ENCODE measurements around the gene MMP14. TPM values are rescaled to one million over a fixed set of nuclear protein-coding genes. Genes with fewer than 3 reads are reported as not detected.

Gene MMP14
- total and polyA plus RNA-seq, 2 experiments from 2014 or later: 7.0 to 56.4 TPM

- Mint-ChIP-seq H3K4me3 (peak overlapping the region; percentile 80), H3K27ac (peak overlapping the region; percentile 96), H3K9me3 (no peaks in the 10 kb centered on the region), H3K27me3 (ENCODE audit: insufficient read depth, low read depth, poor library complexity) (peaks cover 32% of the 10 kb centered on the region), H3K36me3 (ENCODE audit: low read depth) (no peaks in the 10 kb centered on the region; the same call in 2 of the 3 replicates), H3K4me1 (peaks cover 49% of the 10 kb centered on the region)
- DNase-seq (ENCODE audit: low spot score): peak; percentile 99
- no peaks in the 10 kb centered on the region for H3K36me3 ChIP-seq (ENCODE audit: insufficient read depth)
- peaks cover 50% of the 10 kb centered on the region for H3K4me1 ChIP-seq (ENCODE audit: insufficient read depth)
- no peaks in the 10 kb centered on the region for H3K79me2 ChIP-seq (replicated peaks; ENCODE audit: insufficient read depth)
- peaks cover 8% of the 10 kb centered on the region; the same call in 1 of the 2 replicates for H3F3A ChIP-seq (replicated peaks; ENCODE audit: low read depth)
- H3K4me2 ChIP-seq: peak overlapping the region; percentile 97
- no peak overlapping the region for H2AFZ ChIP-seq
- no peaks in the 10 kb centered on the region for H3K9me2 ChIP-seq (ENCODE audit: insufficient read depth)
- ATAC-seq: peak; percentile 67
- H3K27me3 ChIP-seq (ENCODE audit: insufficient read depth): no peaks in the 10 kb centered on the region
- peak overlapping the region; percentile 86 for H3K4me3 ChIP-seq
- H3K27ac ChIP-seq (ENCODE audit: low read depth): peak overlapping the region; percentile 100
- H4K20me1 ChIP-seq (replicated peaks; ENCODE audit: insufficient read depth): no peaks in the 10 kb centered on the region
- no peak for TF ChIP-seq NANOG (IDR thresholded peaks at IDR 0.05; ENCODE audit: borderline replicate concordance)
- TF ChIP-seq STAT1 (IDR thresholded peaks at IDR 0.05; ENCODE audit: unreplicated experiment): no peak
- no peak for TF ChIP-seq REST (IDR thresholded peaks at IDR 0.05; ENCODE audit: unreplicated experiment)
- TF ChIP-seq JUNB (IDR thresholded peaks at IDR 0.05; ENCODE audit: unreplicated experiment): no peak
- TF ChIP-seq CTCF (conservative IDR thresholded peaks at IDR 0.05; ENCODE audit: low read depth in 2 of 2): peak; percentile 87 to 94
- TF ChIP-seq POLR2AphosphoS5 (IDR thresholded peaks at IDR 0.05; ENCODE audit: low read depth): peak; percentile 84
- no peak for TF ChIP-seq EZH2phosphoT487 (IDR thresholded peaks at IDR 0.05; ENCODE audit: unreplicated experiment)
- peak; percentile 49; the same call in 1 of the 2 replicates for TF ChIP-seq CREB1 (CRISPR knock-in tag; IDR thresholded peaks at IDR 0.05; ENCODE audit: low read depth)
- TF ChIP-seq ZNF331 (CRISPR knock-in tag; IDR thresholded peaks at IDR 0.05; ENCODE audit: low read depth): no peak
- TF ChIP-seq ETS1 (IDR thresholded peaks at IDR 0.05): no peak
- TF ChIP-seq ZNF114 (CRISPR knock-in tag; IDR thresholded peaks at IDR 0.05): no peak
- no peak for TF ChIP-seq EZH2 (IDR thresholded peaks at IDR 0.05; ENCODE audit: low read depth, unreplicated experiment)
- no peak for TF ChIP-seq ZNF462 (CRISPR knock-in tag; IDR thresholded peaks at IDR 0.05)
Measured at GRCh38 chr14:22822571-22823098, 13.8 kb upstream of the MMP14 start.

Data from GM23338 (cell line).